Lung (tissue), 12 donors: ENCODE data around the gene SLC34A1. TPM values are rescaled to one million over a fixed set of nuclear protein-coding genes. Genes with fewer than 3 reads are reported as not detected.

Experiments used
- ATAC-seq: fragments of 200-7000 bp; cut with Tn5 transposase; one replicate; pipeline ENCODE4 v1.9.1; 2020; ENCODE audit warnings: moderate number of reproducible peaks; ENCODE audit not compliant: insufficient read depth, low FRiP score
- DNase-seq, 3 donors: peaks; one replicate each; pipeline ENCODE4 v3.0.0-alpha.2; 2013 to 2017
- H3K27ac ChIP-seq, 2 donors: one replicate each; pipeline ENCODE4 v1.5.1; 2013; ENCODE audit warnings: mild to moderate bottlenecking in 2 of 2, moderate library complexity in 2 of 2, control low read depth in 1 of 2, inconsistent platforms in 1 of 2, low read depth in 1 of 2, low read length in 1 of 2
- H3K27me3 ChIP-seq, 3 donors: one replicate each; pipeline ENCODE4 v1.5.1; 2013; ENCODE audit warnings: low read length in 2 of 3; ENCODE audit not compliant: control insufficient read depth in 3 of 3, insufficient read depth in 3 of 3
- H3K36me3 ChIP-seq, 4 donors: one replicate each; pipeline ENCODE4 v1.5.1; 2013; ENCODE audit warnings: low read length in 4 of 4, mild to moderate bottlenecking in 1 of 4, moderate library complexity in 1 of 4; ENCODE audit not compliant: control insufficient read depth in 4 of 4, insufficient read depth in 4 of 4
- H3K4me1 ChIP-seq, 5 donors: one replicate each; pipeline ENCODE4 v1.5.1; 2013; ENCODE audit warnings: low read length in 5 of 5, mild to moderate bottlenecking in 2 of 5, moderate library complexity in 1 of 5; ENCODE audit not compliant: control insufficient read depth in 5 of 5, insufficient read depth in 5 of 5
- H3K4me3 ChIP-seq: one replicate; pipeline ENCODE4 v1.5.1; 2013; ENCODE audit warnings: mild to moderate bottlenecking, control low read depth, moderate library complexity
- H3K9ac ChIP-seq, 2 donors: one replicate each; pipeline ENCODE4 v1.5.1; 2013; ENCODE audit warnings: low read length in 2 of 2, control low read depth in 1 of 2; ENCODE audit not compliant: insufficient read depth in 1 of 2
- H3K9me3 ChIP-seq, 4 donors: one replicate each; pipeline ENCODE4 v1.5.1; 2013; ENCODE audit warnings: low read length in 3 of 4, mild to moderate bottlenecking in 1 of 4, moderate library complexity in 1 of 4; ENCODE audit not compliant: control insufficient read depth in 4 of 4, insufficient read depth in 3 of 4
- WGBS, 2 donors: extraction: QIAGEN DNeasy Blood & Tissue Kit; methylation state at CpG; one replicate each; pipeline ENCODE4 v1.1.7; 2013; 5-methylcytosine and 5-hydroxymethylcytosine counted together
- polyA plus RNA-seq, 2 donors: library from polyadenylated mRNA; stranded (reverse); fragments of 200-250 nt; gene quantifications; one replicate each; pipeline ENCODE4 v1.2.1, GENCODE V29; 2013
- total RNA-seq, 2 donors: library from RNA; depleted of rRNA in 1 of 2; stranded (reverse); fragments of >200 nt in 1 of 2; gene quantifications; one replicate each; pipeline ENCODE4 v1.2.1, GENCODE V29; 2014 to 2021
- TF ChIP-seq, protein P1 (sequence below): IDR thresholded peaks from 2 replicates; pipeline ENCODE4 v1.5.1; 2012; ENCODE audit warnings: mild to moderate bottlenecking; ENCODE audit errors: control extremely low read depth, extremely low read depth
- donor health status: control.
- donor health status: control.
- donor health status: Bipolar disorder and iron deficiency.
- donor health status: healthy.
- donor health status: DM: yes; HTN: yes; CAD: no.

The SLC34A1 gene
- total and polyA plus RNA-seq, 4 donors, result 0.02 TPM; not detected in 3

DNA sequence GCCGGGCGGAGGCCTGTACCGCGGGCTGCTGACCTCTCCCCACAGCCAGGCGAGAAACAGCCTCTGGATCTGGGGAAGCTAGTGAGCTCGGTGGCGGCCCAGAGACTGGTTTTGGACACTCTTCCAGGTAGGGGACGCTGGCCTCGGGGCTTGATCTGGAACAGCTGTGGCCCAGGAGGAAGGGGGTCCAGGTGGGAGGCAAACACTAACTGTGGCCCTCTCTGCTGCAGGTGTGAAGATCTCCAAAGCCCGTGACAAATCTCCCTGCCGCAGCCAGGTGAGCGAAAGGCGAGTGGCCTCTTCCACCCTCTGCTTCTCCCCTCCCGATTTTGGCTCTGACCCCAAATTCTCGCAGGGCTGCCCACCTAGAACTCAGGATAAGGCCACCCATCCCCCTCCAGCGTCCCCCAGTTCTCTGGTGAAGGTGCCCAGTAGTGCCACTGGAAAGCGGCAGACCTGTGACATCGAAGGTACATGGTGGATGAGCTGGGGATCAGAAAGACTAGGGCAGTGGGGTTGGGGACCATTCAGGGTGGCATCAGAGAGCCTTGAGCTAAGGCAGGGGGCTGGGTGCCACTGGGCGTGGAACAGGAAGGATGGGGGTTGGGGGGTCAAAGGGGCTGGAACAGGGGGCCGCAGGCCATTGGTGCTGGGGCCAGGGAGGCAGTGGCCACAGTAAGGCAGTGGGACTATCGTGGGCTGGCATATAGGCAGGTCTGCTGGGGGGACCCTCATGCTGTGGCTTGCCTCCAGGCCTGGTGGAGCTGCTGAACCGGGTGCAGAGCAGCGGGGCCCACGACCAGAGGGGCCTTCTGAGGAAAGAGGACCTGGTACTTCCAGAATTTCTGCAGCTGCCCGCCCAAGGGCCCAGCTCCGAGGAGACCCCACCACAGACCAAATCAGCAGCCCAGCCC, 12.9 kb upstream of the SLC34A1 start:
- Histone ChIP-seq H3K4me3 (peak overlapping the region; percentile 45), H3K4me1 (peaks cover 0 to 20% (median 3%) of the 10 kb centered on the region in 5 donors), H3K27ac (peak overlapping the region in 1 of 2 donors; percentile 77), H3K9me3 (no peaks in the 10 kb centered on the region), H3K9ac (peak overlapping the region in 1 of 2 donors; percentile 47), H3K36me3 (peaks cover 0 to 4% (median 0%) of the 10 kb centered on the region in 4 donors), H3K27me3 (peaks cover 0 to 2% (median 0%) of the 10 kb centered on the region in 3 donors)
- no peak for DNase-seq
- WGBS, 2 donors, result 57 to 73% methylated on average over 26 of the region's 26 CpGs
- ATAC-seq, result no peak
- TF ChIP-seq, protein P1, sequence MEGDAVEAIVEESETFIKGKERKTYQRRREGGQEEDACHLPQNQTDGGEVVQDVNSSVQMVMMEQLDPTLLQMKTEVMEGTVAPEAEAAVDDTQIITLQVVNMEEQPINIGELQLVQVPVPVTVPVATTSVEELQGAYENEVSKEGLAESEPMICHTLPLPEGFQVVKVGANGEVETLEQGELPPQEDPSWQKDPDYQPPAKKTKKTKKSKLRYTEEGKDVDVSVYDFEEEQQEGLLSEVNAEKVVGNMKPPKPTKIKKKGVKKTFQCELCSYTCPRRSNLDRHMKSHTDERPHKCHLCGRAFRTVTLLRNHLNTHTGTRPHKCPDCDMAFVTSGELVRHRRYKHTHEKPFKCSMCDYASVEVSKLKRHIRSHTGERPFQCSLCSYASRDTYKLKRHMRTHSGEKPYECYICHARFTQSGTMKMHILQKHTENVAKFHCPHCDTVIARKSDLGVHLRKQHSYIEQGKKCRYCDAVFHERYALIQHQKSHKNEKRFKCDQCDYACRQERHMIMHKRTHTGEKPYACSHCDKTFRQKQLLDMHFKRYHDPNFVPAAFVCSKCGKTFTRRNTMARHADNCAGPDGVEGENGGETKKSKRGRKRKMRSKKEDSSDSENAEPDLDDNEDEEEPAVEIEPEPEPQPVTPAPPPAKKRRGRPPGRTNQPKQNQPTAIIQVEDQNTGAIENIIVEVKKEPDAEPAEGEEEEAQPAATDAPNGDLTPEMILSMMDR, result no peak

DNA sequence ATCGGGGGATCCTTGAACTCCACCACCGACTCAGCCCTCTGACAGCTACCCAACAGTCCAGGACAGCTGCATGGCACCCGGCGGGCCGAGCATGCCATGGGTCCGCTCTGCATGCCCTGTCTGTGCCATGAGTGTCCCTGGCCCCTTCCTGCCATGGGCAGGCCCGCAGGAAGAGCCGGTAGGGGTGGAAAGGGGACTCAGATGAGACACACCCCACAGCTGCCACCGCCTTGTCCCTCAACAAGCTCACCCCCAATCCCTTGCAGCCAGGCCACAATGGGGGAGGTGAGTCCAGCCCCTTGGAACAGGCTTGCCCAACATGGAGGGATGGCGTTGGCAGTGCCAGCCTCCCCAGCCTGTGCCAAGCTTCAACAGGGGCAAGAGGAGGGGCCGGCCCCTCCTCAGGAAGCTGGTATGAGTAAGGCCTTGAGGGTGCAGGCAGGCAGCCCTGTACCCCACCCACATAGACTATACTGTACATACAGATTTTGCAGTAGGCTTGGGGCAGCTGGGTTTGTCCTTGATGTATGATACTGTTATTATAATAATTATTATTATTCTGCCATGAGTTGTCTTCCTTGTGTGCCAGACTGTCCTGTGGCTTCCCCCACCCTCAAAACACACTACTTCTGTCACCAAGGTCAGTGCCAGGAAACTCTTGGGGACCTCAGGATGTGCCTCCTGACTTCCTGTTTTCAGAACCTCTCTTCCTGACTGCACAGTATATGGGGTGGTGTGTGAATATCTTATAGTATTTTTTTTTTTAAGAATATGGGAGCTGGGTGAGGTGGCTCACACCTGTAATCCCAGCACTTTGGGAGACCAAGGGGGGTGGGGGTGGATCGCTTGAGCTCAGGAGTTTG, 12.0 kb upstream of the SLC34A1 start:
- Histone ChIP-seq H3K36me3 (peaks cover 0 to 4% (median 0%) of the 10 kb centered on the region in 4 donors), H3K27ac (no peak overlapping the region), H3K4me1 (peaks cover 0 to 18% (median 0%) of the 10 kb centered on the region in 5 donors), H3K9ac (no peak overlapping the region), H3K27me3 (peaks cover 0 to 2% (median 0%) of the 10 kb centered on the region in 3 donors), H3K9me3 (no peaks in the 10 kb centered on the region), H3K4me3 (no peak overlapping the region)
- DNase-seq (no peak), ATAC-seq (no peak)
- 67 to 83% methylated on average over 12 of the region's 12 CpGs for WGBS, 2 donors
- TF ChIP-seq, protein P1, result no peak

DNA sequence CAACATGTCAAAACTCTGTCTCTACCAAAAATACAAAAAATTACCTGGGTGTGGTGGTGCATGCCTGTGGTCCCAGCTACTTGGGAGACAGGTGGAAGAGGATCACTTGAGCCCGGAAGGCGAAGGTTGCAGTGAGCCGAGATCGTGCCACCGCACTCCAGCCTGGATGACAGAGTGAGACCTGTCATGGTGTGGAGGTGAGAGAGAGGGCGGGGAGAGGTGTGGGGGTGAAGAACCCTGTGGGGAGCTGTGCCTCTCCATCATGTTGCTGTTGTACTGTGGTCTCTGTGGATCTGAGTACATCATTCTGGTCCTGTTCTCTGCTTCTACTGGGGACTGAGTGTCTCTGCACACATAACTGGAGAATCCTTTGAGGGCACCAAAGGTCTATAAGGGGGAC, 11.3 kb upstream of the SLC34A1 start:
- no peak overlapping the region for H3K4me3 ChIP-seq
- H3K27me3 ChIP-seq, result peaks cover 0 to 2% (median 0%) of the 10 kb centered on the region in 3 donors
- TF ChIP-seq, protein P1, result no peak
- 88 to 93% methylated on average over 6 of the region's 6 CpGs for WGBS, 2 donors
- no peak for DNase-seq
- no peaks in the 10 kb centered on the region for H3K9me3 ChIP-seq
- H3K9ac ChIP-seq, result no peak overlapping the region
- no peak for ATAC-seq
- H3K36me3 ChIP-seq, result peaks cover 0 to 4% (median 0%) of the 10 kb centered on the region in 4 donors
- H3K27ac ChIP-seq, result no peak overlapping the region
- peaks cover 0 to 14% (median 0%) of the 10 kb centered on the region in 5 donors for H3K4me1 ChIP-seq
